Right lobe of liver (tissue), 4 donors: ENCODE measurements around the gene CRYGD.

Experiments
- POLR2A ChIP-seq: fragments of 450-650 bp; IDR thresholded peaks from one replicate; pipeline ENCODE4 v1.6.1; 2017; ENCODE audit warnings: antibody characterized with exemption, mild to moderate bottlenecking
- TF ChIP-seq, protein P1 (sequence below), 4 donors: fragments of 200-600 bp in 3 of 4; fragments of 450-650 bp in 1 of 4; IDR thresholded peaks; one replicate each; pipeline versions ENCODE4 v1.5.1 to v1.8.0; 2016 to 2022; ENCODE audit warnings: antibody characterized with exemption in 4 of 4, mild to moderate bottlenecking in 2 of 4
- donor health status: DM: no; HTN: no; CAD: no.
- donor health status: DM: no; HTN: no; CAD: no.
- donor health status: DM: no; HTN: yes; CAD: no.

DNA sequence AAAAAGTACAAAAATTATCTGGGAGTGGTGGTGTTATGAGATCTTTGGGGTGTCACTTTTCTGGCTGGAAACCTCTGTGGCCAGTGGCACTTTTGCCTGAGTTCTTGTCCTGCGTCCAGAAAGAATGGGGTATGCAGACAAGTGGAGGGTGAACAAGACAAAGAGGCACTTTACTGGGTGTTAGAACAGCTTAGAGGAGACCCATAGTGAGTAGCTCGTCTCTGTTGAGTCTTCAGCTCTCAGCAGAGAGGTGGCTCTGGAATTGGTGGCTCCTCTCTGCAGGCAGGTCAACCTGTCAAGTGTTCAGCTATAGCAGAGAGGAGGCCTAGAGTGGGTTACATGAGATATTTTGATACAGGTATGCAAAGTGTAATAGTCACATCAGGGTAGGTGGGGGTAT is 26.1 kb downstream of the CRYGD start:
- TF ChIP-seq, protein P1, sequence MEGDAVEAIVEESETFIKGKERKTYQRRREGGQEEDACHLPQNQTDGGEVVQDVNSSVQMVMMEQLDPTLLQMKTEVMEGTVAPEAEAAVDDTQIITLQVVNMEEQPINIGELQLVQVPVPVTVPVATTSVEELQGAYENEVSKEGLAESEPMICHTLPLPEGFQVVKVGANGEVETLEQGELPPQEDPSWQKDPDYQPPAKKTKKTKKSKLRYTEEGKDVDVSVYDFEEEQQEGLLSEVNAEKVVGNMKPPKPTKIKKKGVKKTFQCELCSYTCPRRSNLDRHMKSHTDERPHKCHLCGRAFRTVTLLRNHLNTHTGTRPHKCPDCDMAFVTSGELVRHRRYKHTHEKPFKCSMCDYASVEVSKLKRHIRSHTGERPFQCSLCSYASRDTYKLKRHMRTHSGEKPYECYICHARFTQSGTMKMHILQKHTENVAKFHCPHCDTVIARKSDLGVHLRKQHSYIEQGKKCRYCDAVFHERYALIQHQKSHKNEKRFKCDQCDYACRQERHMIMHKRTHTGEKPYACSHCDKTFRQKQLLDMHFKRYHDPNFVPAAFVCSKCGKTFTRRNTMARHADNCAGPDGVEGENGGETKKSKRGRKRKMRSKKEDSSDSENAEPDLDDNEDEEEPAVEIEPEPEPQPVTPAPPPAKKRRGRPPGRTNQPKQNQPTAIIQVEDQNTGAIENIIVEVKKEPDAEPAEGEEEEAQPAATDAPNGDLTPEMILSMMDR (IDR thresholded peaks at IDR 0.05), result no peak
- TF ChIP-seq POLR2A, result no peak
